KBM-7 (cell line): ENCODE data around the gene RUNX3.
"Not testable (repeated sequence)": the region's sequence is repeated elsewhere in the genome, so short reads cannot be mapped to it uniquely, and the experiment has no call there.

Source experiments
- DNase-seq: peaks from one replicate; pipeline ENCODE4 v3.0.0-alpha.2; 2015
- in situ Hi-C: fragments of 300-500 bp; cut with MboI; formaldehyde crosslinking; loops from 2 replicates; pipeline ENCODE4 v1.14.3; 2020; ENCODE audit warnings: low sequenced_read_pairs, low pct_unique_long_range_greater_than_20kb, mixed read lengths

The RUNX3 gene

GRCh38 chr1:24919791-24920532 lies 10.1 kb downstream of the RUNX3 start:
- no peak for DNase-seq
- in situ Hi-C loops: no loop called here

DNA sequence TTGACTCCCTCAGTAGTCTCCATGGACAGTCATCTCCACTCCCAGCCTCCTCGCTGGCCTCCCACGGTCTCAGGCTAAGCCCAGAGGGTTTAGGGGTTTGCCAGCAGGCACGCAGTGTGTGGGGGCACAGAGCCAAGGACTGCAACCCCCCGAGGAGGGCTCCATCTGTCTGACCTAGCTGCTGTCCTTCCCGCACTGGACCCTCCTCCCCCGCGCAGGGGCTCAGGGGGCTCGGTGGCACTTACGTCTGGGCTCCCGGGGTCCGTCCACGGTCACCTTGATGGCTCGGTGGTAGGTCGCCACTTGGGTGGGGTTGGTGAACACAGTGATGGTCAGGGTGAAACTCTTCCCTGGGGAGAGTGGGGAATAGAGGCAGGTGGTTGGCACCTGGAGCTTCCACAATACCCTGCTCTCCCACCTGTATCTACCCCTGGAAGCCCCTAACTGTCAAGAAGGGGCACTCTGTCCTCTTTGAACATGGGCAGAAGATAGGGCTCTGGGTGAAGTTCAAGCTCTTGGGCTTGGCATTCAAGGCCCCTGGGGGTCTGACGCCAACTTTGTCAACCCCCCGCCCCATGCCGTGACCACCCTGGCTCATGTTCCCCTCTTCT lies 11.0 kb downstream of the RUNX3 start:
- DNase-seq: no peak
- in situ Hi-C loops: no loop called here

DNA sequence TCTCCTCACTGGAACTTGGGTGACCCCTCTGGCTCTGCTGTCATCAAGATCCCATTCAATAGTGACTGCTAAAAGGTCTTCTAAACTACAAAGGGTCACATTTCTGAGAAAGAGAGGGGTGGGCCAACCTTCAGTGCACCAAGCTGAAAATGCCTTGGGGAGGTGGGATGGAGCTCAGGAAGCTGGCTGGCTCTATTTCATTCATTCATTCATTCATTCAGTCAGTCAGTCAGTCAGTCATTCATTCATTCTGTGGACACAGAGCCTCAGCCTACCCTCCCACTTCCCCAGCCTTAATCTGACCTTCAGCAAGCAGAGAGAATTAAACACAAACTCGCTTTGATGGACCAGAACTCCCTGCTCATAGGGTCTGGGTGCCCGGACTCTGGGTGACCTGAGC lies 11.7 kb downstream of the RUNX3 start:
- in situ Hi-C loops: no loop called here
- no peak for DNase-seq

GRCh38 chr1:24917327-24918074 lies 12.6 kb downstream of the RUNX3 start:
- in situ Hi-C loops: no loop called here
- DNase-seq: no peak

GRCh38 chr1:24915816-24916602 lies 14.1 kb downstream of the RUNX3 start:
- in situ Hi-C loops: no loop called here
- no peak for DNase-seq

GRCh38 chr1:24914226-24915069 lies 15.6 kb downstream of the RUNX3 start:
- in situ Hi-C loops: no loop called here
- no peak for DNase-seq

DNA sequence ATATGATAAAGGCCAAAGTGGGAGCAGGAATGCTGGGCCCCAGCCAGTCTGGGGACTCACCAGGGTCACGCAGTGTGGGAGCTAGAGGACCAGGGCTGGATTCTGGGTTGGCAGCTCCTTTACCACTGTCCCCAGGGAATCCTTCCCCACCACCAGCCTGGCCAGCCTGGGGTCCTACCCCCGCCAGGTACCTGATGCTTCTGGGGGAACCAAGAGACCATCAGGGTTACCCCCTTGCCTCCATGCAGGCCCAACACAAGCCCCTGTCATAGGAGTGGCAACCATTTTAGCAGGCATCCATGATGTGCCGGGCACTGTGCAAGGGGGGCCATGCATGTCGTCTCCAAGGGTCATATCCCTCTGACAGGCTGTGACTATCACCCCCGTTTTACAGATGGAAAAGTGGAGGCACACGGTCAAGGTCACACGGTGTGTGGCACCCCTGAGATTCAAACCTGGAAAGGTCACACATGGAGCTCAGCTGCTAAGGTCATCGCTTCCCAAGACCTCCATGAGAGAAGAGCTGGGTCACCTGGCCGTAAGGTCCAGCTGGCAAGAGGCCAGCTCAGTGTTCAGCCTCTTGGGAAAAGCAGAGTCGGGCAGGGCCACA lies 16.4 kb downstream of the RUNX3 start:
- in situ Hi-C loops: no loop called here
- no peak for DNase-seq

DNA sequence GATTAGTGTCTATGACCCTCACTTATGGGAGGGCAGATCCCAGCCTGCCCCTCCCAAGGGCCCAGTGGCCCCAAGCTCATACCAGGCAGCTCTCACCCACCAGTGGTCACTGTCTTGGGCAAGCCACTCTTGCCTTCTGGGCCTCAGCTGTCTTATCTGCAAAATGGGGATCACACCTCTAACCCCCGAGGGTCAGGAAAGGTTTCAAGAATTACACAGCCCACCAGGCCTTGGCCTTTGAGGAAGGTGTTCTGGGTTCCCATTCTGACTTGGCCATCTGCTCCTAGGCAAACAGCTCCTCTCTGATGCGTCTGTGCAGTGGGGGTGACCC lies 16.8 kb downstream of the RUNX3 start:
- no peak for DNase-seq
- in situ Hi-C loops: no loop called here

DNA sequence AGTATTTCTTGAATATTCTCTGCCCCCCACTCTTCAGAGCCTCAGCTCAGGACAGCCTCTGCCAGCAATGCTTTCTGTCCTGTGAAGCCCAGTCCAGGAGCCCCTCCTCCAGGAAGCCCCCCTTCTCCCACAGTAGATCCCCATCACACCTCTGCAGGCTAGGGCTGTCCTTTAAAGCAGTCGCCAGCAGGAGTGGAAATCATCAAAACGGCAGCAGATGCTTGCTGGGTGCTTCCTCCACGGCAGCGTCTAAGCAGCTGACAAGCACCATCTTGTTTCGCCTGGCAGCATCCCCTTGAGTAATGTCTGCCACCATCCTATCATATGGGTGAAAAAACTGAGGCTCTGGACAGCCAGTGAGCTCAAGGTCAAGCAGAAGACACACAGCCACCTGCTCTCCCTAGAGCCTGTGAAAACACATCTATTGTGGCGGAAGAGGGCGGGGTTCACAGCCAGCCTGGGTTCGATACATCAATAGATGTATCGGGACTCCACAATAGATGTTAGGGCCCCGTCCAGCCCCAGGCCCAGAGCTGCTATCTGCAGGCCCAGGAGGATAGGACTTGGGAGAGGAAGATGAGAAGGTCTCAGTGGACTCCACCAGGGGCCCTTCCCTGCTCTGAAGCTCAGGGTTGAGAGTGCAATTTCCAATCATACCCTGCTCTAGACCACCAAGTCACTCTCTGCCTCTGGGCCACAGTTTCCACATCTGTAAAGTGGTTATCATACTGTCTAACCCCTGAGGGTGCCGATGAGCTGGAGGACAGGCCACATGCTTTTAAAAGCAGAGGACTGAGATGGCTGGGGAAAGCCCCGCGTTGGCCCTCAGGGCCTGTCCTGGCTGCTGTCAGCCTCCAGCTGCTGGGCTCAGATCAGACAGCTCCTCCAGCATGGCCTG lies 17.5 kb downstream of the RUNX3 start:
- DNase-seq: no peak
- in situ Hi-C loops: no loop called here

- in situ Hi-C loops: no loop called here
- no peak for DNase-seq
Observed at GRCh38 chr1:24911651-24912155, 18.4 kb downstream of the RUNX3 start.

DNA sequence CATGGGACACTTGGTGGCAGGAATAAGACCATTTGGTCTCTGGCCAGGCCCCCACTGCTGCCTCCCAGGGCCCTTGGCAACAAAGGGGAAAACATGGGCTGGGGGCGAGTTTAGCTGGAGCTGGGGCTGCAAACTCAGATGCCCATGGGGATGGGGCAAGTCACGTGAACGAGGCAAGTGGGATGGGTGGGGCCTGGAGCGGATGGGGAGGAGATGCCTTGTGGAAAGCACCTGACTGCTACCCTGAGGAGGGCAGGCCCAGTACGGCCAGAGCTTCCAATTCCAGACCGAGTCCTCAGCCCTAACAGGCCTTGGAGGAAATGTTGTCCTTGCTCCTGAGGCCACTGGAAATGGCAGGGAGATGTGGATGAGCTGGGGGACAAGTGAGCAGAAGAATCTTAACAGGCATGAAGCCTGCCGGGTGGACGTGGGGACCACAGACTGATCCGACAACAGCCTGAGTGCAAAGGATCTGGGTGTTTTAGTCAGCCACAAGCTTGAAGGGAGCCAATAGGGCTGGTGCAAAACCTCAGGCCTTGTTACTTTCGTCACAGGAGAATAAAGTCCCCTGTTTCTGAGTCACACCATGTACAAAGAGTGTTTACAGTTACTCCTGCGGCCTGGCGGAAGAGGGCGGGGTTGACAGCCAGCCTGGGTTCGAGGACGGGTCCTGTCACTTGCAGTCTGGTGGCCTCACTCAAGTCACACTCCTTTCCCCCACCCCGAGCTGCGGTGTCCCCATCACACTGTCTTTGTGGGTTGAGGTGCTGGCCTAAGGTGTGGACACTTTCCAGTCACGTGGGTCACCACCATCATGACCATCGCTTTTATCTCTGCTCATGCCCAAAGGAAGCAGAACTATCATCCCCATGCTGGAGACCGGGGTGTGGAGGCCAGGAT lies 19.1 kb downstream of the RUNX3 start:
- in situ Hi-C loops: no loop called here
- no peak for DNase-seq

- no peak for DNase-seq
- in situ Hi-C loops: no loop called here
Observed at GRCh38 chr1:24910210-24910609, 19.9 kb downstream of the RUNX3 start.

GRCh38 chr1:24909388-24909898 lies 20.6 kb downstream of the RUNX3 start:
- peak; percentile 24 for DNase-seq
- in situ Hi-C loops: no loop called here

GRCh38 chr1:24908591-24909259 lies 21.4 kb downstream of the RUNX3 start:
- in situ Hi-C loops: no loop called here
- DNase-seq: no peak

DNA sequence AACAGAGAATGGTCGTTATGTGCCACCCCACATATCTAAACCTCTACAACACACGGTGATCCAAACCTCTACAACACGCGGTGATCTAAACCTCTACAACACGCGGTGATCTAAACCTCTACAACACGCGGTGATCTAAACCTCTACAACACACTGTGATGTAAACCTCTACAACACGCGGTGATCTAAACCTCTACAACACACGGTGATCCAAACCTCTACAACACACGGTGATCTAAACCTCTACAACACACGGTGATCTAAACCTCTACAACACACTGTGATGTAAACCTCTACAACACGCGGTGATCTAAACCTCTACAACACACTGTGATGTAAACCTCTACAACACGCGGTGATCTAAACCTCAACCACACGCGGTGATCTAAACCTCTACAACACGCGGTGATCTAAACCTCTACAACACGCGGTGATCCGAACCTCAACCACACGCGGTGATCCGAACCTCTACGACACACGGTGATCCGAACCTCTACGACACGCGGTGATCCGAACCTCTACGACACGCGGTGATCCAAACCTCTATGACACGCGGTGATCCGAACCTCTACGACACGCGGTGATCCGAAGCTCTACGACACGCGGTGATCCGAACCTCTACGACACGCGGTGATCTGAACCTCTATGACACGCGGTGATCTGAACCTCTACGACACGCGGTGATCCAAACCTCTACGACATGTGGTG lies 22.3 kb downstream of the RUNX3 start:
- in situ Hi-C loops, DNase-seq: not testable (repeated sequence)
